ENCODE measurements around the gene DMGDH. TPM values are rescaled to one million over a fixed set of nuclear protein-coding genes. Genes with fewer than 3 reads are reported as not detected.
"Not testable (repeated sequence)": the region's sequence is repeated elsewhere in the genome, so short reads cannot be mapped to it uniquely, and the experiment has no call there.

DMGDH gene
- total RNA-seq, 2 experiments from 2014 or later, result 0.63 TPM; not detected in 1

- POLR2A ChIA-PET, result interaction anchor here (0.7 to 1.3 kb wide), 4 partner anchors 12 to 690 kb away, joined by 3 to 6 read pairs (median 4); partner anchors contain the start of gene AP3B1
- CTCF ChIA-PET, result interaction anchor here (1.5 to 2.8 kb wide), 2 partner anchors 40 to 148 kb away, joined by 4 to 8 read pairs; no protein-coding TSS in a partner anchor
Measured at GRCh38 chr5:78984439-78985115, 84.9 kb downstream of the DMGDH start.

GRCh38 chr5:78983601-78984438, 85.7 kb downstream of the DMGDH start:
- ChIA-PET POLR2A (interaction anchor here (0.7 to 1.3 kb wide), 4 partner anchors 11 to 690 kb away, joined by 3 to 6 read pairs (median 4); partner anchors contain the start of gene AP3B1), CTCF (interaction anchor here (1.2 to 2.8 kb wide), 2 partner anchors 41 to 149 kb away, joined by 3 to 8 read pairs; no protein-coding TSS in a partner anchor)

GRCh38 chr5:78983194-78983593, 86.3 kb downstream of the DMGDH start:
- CTCF ChIA-PET, result interaction anchor here (1.2 kb wide), 1 partner anchor 150 kb away, joined by 3 read pairs; no protein-coding TSS in a partner anchor
- POLR2A ChIA-PET, result not testable (repeated sequence)

- CTCF ChIA-PET, result no interaction called here
- POLR2A ChIA-PET, result no interaction called here
Measured at GRCh38 chr5:78979909-78980308, 89.6 kb downstream of the DMGDH start.

- ChIA-PET CTCF (no interaction called here), POLR2A (no interaction called here)
Measured at GRCh38 chr5:78979117-78979742, 90.2 kb downstream of the DMGDH start.

- ChIA-PET POLR2A (no interaction called here), CTCF (no interaction called here)
Measured at GRCh38 chr5:78975035-78975434, 94.4 kb downstream of the DMGDH start.

- POLR2A ChIA-PET, result no interaction called here
- CTCF ChIA-PET, result no interaction called here
Measured at GRCh38 chr5:78974601-78975000, 94.9 kb downstream of the DMGDH start.

- ChIA-PET POLR2A (no interaction called here), CTCF (no interaction called here)
Measured at GRCh38 chr5:78974011-78974410, 95.5 kb downstream of the DMGDH start.

GRCh38 chr5:78972654-78973428, 96.6 kb downstream of the DMGDH start:
- ChIA-PET CTCF (interaction anchor here (0.6 kb wide), 1 partner anchor 9 kb away, joined by 3 read pairs; no protein-coding TSS in a partner anchor), POLR2A (interaction anchor here (0.6 to 1.2 kb wide), 2 partner anchors 11 to 670 kb away, joined by 3 read pairs; no protein-coding TSS in a partner anchor)

- POLR2A ChIA-PET, result no interaction called here
Measured at GRCh38 chr5:78971998-78972397, 97.5 kb downstream of the DMGDH start.

GRCh38 chr5:78968781-78969180, 100.7 kb downstream of the DMGDH start:
- ChIA-PET POLR2A (no interaction called here), CTCF (no interaction called here)

More at GRCh38 chr5:78971998-78972397, 97.5 kb downstream of the DMGDH start:
- CTCF ChIA-PET, result no interaction called here

GRCh38 chr5:78964889-78965288, 104.6 kb downstream of the DMGDH start:
- ChIA-PET POLR2A (no interaction called here), CTCF (no interaction called here)

GRCh38 chr5:78961743-78962142, 107.7 kb downstream of the DMGDH start:
- CTCF ChIA-PET, result no interaction called here
- POLR2A ChIA-PET, result interaction anchor here (0.6 kb wide), 1 partner anchor 1180 kb away, joined by 3 read pairs; no protein-coding TSS in a partner anchor

GRCh38 chr5:78959767-78960166, 109.7 kb downstream of the DMGDH start:
- ChIA-PET POLR2A (no interaction called here), CTCF (interaction anchor here (0.8 kb wide), 1 partner anchor 11 kb away, joined by 3 read pairs; no protein-coding TSS in a partner anchor)

GRCh38 chr5:78958672-78959445, 110.6 kb downstream of the DMGDH start:
- POLR2A ChIA-PET, result no interaction called here
- CTCF ChIA-PET, result no interaction called here

GRCh38 chr5:78956901-78957300, 112.6 kb downstream of the DMGDH start:
- POLR2A ChIA-PET, result no interaction called here
- CTCF ChIA-PET, result no interaction called here

GRCh38 chr5:78953092-78953800, 116.2 kb downstream of the DMGDH start:
- CTCF ChIA-PET, result no interaction called here
- POLR2A ChIA-PET, result no interaction called here
